NB4 (cell line): ENCODE results near the gene BARX2.

Experiments
- DNase-seq: peaks from one replicate; pipeline ENCODE4 v3.0.0; 2010; ENCODE audit warnings: low read depth
- H3K4me3 ChIP-seq: one replicate; pipeline ENCODE4 v1.5.1; 2011; ENCODE audit warnings: mild to moderate bottlenecking, low read depth, low read length, moderate library complexity
- CTCF ChIP-seq: IDR thresholded peaks from one replicate; pipeline ENCODE4 v1.5.1; 2012; ENCODE audit warnings: low read depth, low read length
- MAX ChIP-seq: IDR thresholded peaks from 2 replicates; pipeline ENCODE4 v1.6.1; 2011; ENCODE audit warnings: low read depth, low read length
- MYC ChIP-seq: IDR thresholded peaks from 2 replicates; pipeline ENCODE4 v1.6.1; 2011; ENCODE audit warnings: low read depth, low read length
- POLR2A ChIP-seq: IDR thresholded peaks from 2 replicates; pipeline ENCODE4 v1.6.1; 2011; ENCODE audit warnings: mild to moderate bottlenecking; ENCODE audit not compliant: insufficient read length; ENCODE audit errors: extremely low read depth

Gene BARX2

GRCh38 chr11:129377739-129378138 lies 2.1 kb downstream of the BARX2 start:
- DNase-seq = no peak
- TF ChIP-seq MAX (no peak), CTCF (no peak), MYC (no peak), POLR2A (no peak)
- no peak overlapping the region for H3K4me3 ChIP-seq

- TF ChIP-seq MAX (no peak), CTCF (no peak)
- H3K4me3 ChIP-seq = no peak overlapping the region
- DNase-seq = no peak
Measured at GRCh38 chr11:129380413-129380812, 4.8 kb downstream of the BARX2 start.

GRCh38 chr11:129382583-129382982 lies 6.9 kb downstream of the BARX2 start:
- DNase-seq = no peak
- no peak overlapping the region for H3K4me3 ChIP-seq
- TF ChIP-seq MAX (no peak), MYC (no peak), POLR2A (no peak), CTCF (no peak)

- DNase-seq = no peak
- no peak overlapping the region for H3K4me3 ChIP-seq
- no peak for TF ChIP-seq MYC
- TF ChIP-seq MAX = no peak
- TF ChIP-seq POLR2A = no peak
- no peak for TF ChIP-seq CTCF
Measured at GRCh38 chr11:129383060-129383459, 7.4 kb downstream of the BARX2 start.

GRCh38 chr11:129383502-129383901 lies 7.9 kb downstream of the BARX2 start:
- TF ChIP-seq POLR2A (no peak), CTCF (no peak), MAX (no peak), MYC (no peak)
- DNase-seq = no peak
- H3K4me3 ChIP-seq = no peak overlapping the region

GRCh38 chr11:129384415-129384814 lies 8.8 kb downstream of the BARX2 start:
- no peak for TF ChIP-seq MAX
- no peak for TF ChIP-seq MYC
- no peak for TF ChIP-seq POLR2A
- TF ChIP-seq CTCF = no peak
- no peak for DNase-seq
- no peak overlapping the region for H3K4me3 ChIP-seq
